Epithelial cell of umbilical artery (primary cell): ENCODE data around the gene GNAS. TPM values are rescaled to one million over a fixed set of nuclear protein-coding genes. Genes with fewer than 3 reads are reported as not detected.

Experiments
- total RNA-seq: library from RNA; depleted of rRNA; stranded (reverse); fragments of >200 nt; gene quantifications from 2 replicates; pipeline ENCODE4 v1.2.3, GENCODE V29; 2014

Gene GNAS
- total RNA-seq = 269 and 362 TPM in 2 replicates

GRCh38 chr20:58852543-58853271 is at the start of gene GNAS:
Gene GNAS, plus strand, starts transcription at chr20:58852716.

GRCh38 chr20:58850693-58851174 is 1.8 kb upstream of the GNAS start, which contains the start of gene GNAS-AS1:
Gene GNAS-AS1, minus strand, starts transcription at chr20:58850902.

Other genes starting within 250 kb of the GNAS start
- 35.1 and 56.1 TPM in 2 replicates for gene STX16, start 201.4 kb upstream of the GNAS start, total RNA-seq
- 33.7 and 34.8 TPM in 2 replicates for gene NPEPL1, start 159.9 kb upstream of the GNAS start, total RNA-seq
- gene GNAS-AS1, start 1.8 kb upstream of the GNAS start, total RNA-seq = under 0.01 and 0.15 TPM in 2 replicates
- 56.2 and 63.2 TPM in 2 replicates for gene NELFCD, start 128.5 kb downstream of the GNAS start, total RNA-seq
- 227 and 281 TPM in 2 replicates for gene CTSZ, start 154.5 kb downstream of the GNAS start, total RNA-seq
- gene TUBB1, start 166.7 kb downstream of the GNAS start, total RNA-seq = not detected in 2 replicates
- 20.4 and 36.1 TPM in 2 replicates for gene ATP5F1E, start 179.6 kb downstream of the GNAS start, total RNA-seq
- gene PRELID3B, start 190.1 kb downstream of the GNAS start, total RNA-seq = 78.6 and 86.3 TPM in 2 replicates